HCT116 (cell line): ENCODE data around the gene CCDC185. TPM values are rescaled to one million over a fixed set of nuclear protein-coding genes. Genes with fewer than 3 reads are reported as not detected.

ENCODE experiments used
- ATAC-seq: fragments of 200-7000 bp; cut with Tn5 transposase; 2 replicates; pipeline ENCODE4 v1.9.1; 2020; ENCODE audit warnings: mild to moderate bottlenecking, moderate library complexity
- BruUV-seq: library from RNA; stranded (reverse); fragments of 400-500 nt; replicated peaks from 2 replicates; lab custom pipeline; 2021; lab: Mats Ljungman, UMichigan
- CTCF ChIA-PET: fragments of 300-600 bp; sonication (Branson Sonifier 250); formaldehyde crosslinking; loops from one replicate; lab custom pipeline; 2021; ENCODE audit warnings: antibody characterized with exemption; lab: Charles Lee
- POLR2A ChIA-PET: fragments of 300-600, 350-600 bp; sonication (Branson Sonifier 250); formaldehyde crosslinking; loops from one replicate; lab custom pipeline; 2021; ENCODE audit warnings: antibody characterized with exemption; lab: Charles Lee
- RAD21 ChIA-PET, 2 experiments: fragments of 300-600 bp; sonication (Branson Sonifier 250); formaldehyde crosslinking; loops; one replicate each; lab custom pipeline; 2023; ENCODE audit warnings: low total read pairs in 2 of 2; ENCODE audit not compliant: uncharacterized antibody in 2 of 2, unreplicated experiment in 2 of 2, low non-redundant PET in 1 of 2; lab: Charles Lee
- DNase-seq: peaks from one replicate; pipeline ENCODE4 v3.0.0-alpha.2; 2010; ENCODE audit warnings: low read depth, low spot score
- H2AFZ ChIP-seq: fragments of 200-600 bp; shearing (Covaris generic), sonication (generic); 2 replicates; pipeline ENCODE4 v1.6.1; 2017; ENCODE audit warnings: low read depth, mixed run types, mixed read lengths, antibody characterized with exemption, low read length; ENCODE audit not compliant: poor library complexity, severe bottlenecking
- H3K27ac ChIP-seq: 2 replicates; pipeline ENCODE4 v1.5.1; 2012; ENCODE audit warnings: low read depth, low read length
- H3K27me3 ChIP-seq: fragments of 200-600 bp; sonication (generic); 2 replicates; pipeline ENCODE4 v1.6.1; 2016; ENCODE audit warnings: mixed run types, low read length, mixed read lengths; ENCODE audit not compliant: insufficient read depth
- H3K36me3 ChIP-seq, 2 experiments: fragments of 200-500 bp in 1 of 2; fragments of 200-600 bp in 1 of 2; sonication (Bioruptor generic) in 1 of 2; sonication (generic) in 1 of 2; 2 replicates each; pipeline versions ENCODE4 v1.5.1 to v1.6.1; 2014 to 2016; ENCODE audit warnings: low read length in 2 of 2, inconsistent platforms in 1 of 2, mixed read lengths in 1 of 2, mixed run types in 1 of 2; ENCODE audit not compliant: insufficient read depth in 2 of 2, control insufficient read depth in 1 of 2
- H3K4me1 ChIP-seq, 2 experiments: fragments of 200-600 bp in 1 of 2; sonication (generic) in 1 of 2; 2 replicates each; pipeline versions ENCODE4 v1.5.1 to v1.6.1; 2012 to 2017; ENCODE audit warnings: low read length in 2 of 2, inconsistent platforms in 1 of 2, mild to moderate bottlenecking in 1 of 2, mixed read lengths in 1 of 2, mixed run types in 1 of 2, moderate library complexity in 1 of 2; ENCODE audit not compliant: insufficient read depth in 2 of 2, control insufficient read depth in 1 of 2
- H3K4me2 ChIP-seq: fragments of 200-600 bp; sonication (generic); 2 replicates; pipeline ENCODE4 v1.6.1; 2017; ENCODE audit warnings: mixed run types, low read length, mixed read lengths
- H3K4me3 ChIP-seq, 2 experiments: fragments of 200-600 bp in 1 of 2; sonication (generic) in 1 of 2; replicated peaks in 1 of 2; 2 replicates each; pipeline ENCODE4 v1.5.1; 2011 to 2016; ENCODE audit warnings: low read length in 2 of 2, control low read depth in 1 of 2, low read depth in 1 of 2, mild to moderate bottlenecking in 1 of 2, mixed read lengths in 1 of 2, mixed run types in 1 of 2
- H3K79me2 ChIP-seq: fragments of 200-600 bp; sonication (generic); 2 replicates; pipeline ENCODE4 v1.6.1; 2017; ENCODE audit warnings: mild to moderate bottlenecking, mixed run types, low read length, moderate library complexity, mixed read lengths; ENCODE audit not compliant: insufficient read depth
- H3K9ac ChIP-seq: fragments of 200-600 bp; sonication (generic); 2 replicates; pipeline ENCODE4 v1.6.1; 2016; ENCODE audit warnings: low read length, mixed read lengths
- H3K9me2 ChIP-seq: fragments of 200-600 bp; sonication (generic), shearing (Covaris generic); 2 replicates; pipeline ENCODE4 v1.6.1; 2017; ENCODE audit warnings: mixed run types, mild to moderate bottlenecking, moderate library complexity; ENCODE audit not compliant: insufficient read depth
- H3K9me3 ChIP-seq, 2 experiments: fragments of 200-500 bp in 1 of 2; fragments of 200-600 bp in 1 of 2; sonication (Bioruptor generic) in 1 of 2; sonication (generic) in 1 of 2; 2 replicates each; pipeline ENCODE4 v1.6.1; 2014 to 2017; ENCODE audit warnings: low read length in 2 of 2, mixed read lengths in 2 of 2, inconsistent platforms in 1 of 2, low read depth in 1 of 2, mild to moderate bottlenecking in 1 of 2, mixed run types in 1 of 2, moderate library complexity in 1 of 2; ENCODE audit not compliant: control insufficient read depth in 1 of 2, insufficient read depth in 1 of 2
- H4K20me1 ChIP-seq: fragments of 200-600 bp; sonication (generic), shearing (Covaris generic); 2 replicates; pipeline ENCODE4 v1.6.1; 2017; ENCODE audit warnings: mixed run types, mild to moderate bottlenecking, moderate library complexity; ENCODE audit not compliant: insufficient read depth
- ATF3 ChIP-seq: IDR thresholded peaks from 2 replicates; pipeline ENCODE4 v1.6.1; 2012
- CBX3 ChIP-seq: IDR thresholded peaks from 2 replicates; pipeline ENCODE4 v1.6.1; 2012; ENCODE audit warnings: low read depth
- CEBPB ChIP-seq: IDR thresholded peaks from 2 replicates; pipeline ENCODE4 v1.6.1; 2012; ENCODE audit warnings: low read depth
- CTCF ChIP-seq, 3 experiments: fragments of 200-600 bp in 1 of 3; sonication (generic) in 1 of 3; IDR thresholded peaks in 2 of 3; conservative IDR thresholded peaks in 1 of 3; 2 replicates each; pipeline ENCODE4 v1.5.1; 2012 to 2017; ENCODE audit warnings: low read depth in 2 of 3, low read length in 2 of 3, antibody characterized with exemption in 1 of 3, borderline replicate concordance in 1 of 3, control low read depth in 1 of 3, mild to moderate bottlenecking in 1 of 3, mixed read lengths in 1 of 3, mixed run types in 1 of 3, moderate library complexity in 1 of 3; ENCODE audit not compliant: insufficient read depth in 1 of 3
- EGR1 ChIP-seq: IDR thresholded peaks from 2 replicates; pipeline ENCODE4 v1.6.1; 2012; ENCODE audit warnings: low read depth
- EZH2phosphoT487 ChIP-seq: fragments of 200-600 bp; IDR thresholded peaks from 2 replicates; pipeline ENCODE4 v1.6.1; 2018; ENCODE audit warnings: antibody characterized with exemption, borderline replicate concordance
- FOSL1 ChIP-seq: IDR thresholded peaks from 2 replicates; pipeline ENCODE4 v1.6.1; 2012; ENCODE audit warnings: low read depth
- MAX ChIP-seq: IDR thresholded peaks from 2 replicates; pipeline ENCODE4 v1.6.1; 2012
- POLR2AphosphoS5 ChIP-seq: IDR thresholded peaks from 2 replicates; pipeline ENCODE4 v1.6.1; 2011; ENCODE audit warnings: mild to moderate bottlenecking, low read depth, low read length, moderate library complexity
- TCF7L2 ChIP-seq: IDR thresholded peaks from 2 replicates; pipeline ENCODE4 v1.7.0; 2011; ENCODE audit warnings: borderline replicate concordance, inconsistent platforms; ENCODE audit not compliant: insufficient read depth, insufficient read length; ENCODE audit errors: extremely low read depth
- ZFX ChIP-seq: fragments of 450-650 bp; IDR thresholded peaks from 2 replicates; pipeline ENCODE4 v1.6.1; 2017
- ZNF274 ChIP-seq: fragments of 200-500 bp; sonication (Bioruptor generic); IDR thresholded peaks from 2 replicates; pipeline ENCODE4 v1.6.1; 2014; ENCODE audit warnings: mild to moderate bottlenecking, low read depth, low read length, inconsistent platforms
- intact Hi-C: fragments of 100-400 bp; cut with micrococcal nuclease; formaldehyde crosslinking; loops from 2 replicates; pipeline ENCODE4 v1.10.0; 2022
- total RNA-seq: library from RNA; stranded (reverse); gene quantifications from one replicate; pipeline ENCODE4 v1.2.1, GENCODE V29; 2021; ENCODE audit not compliant: unreplicated experiment

The CCDC185 gene
- total RNA-seq, 1 experiment from 2014 or later, result not detected

- no TSS peak for BruUV-seq
- no peaks in the 10 kb centered on the region for H3K27me3 ChIP-seq
- RAD21 ChIA-PET, result no interaction called here
- POLR2A ChIA-PET, result no interaction called here
- ATAC-seq (no peak), DNase-seq (no peak)
- H3K79me2 ChIP-seq, result no peaks in the 10 kb centered on the region
- no peaks in the 10 kb centered on the region for H3K4me1 ChIP-seq
- no peak overlapping the region for H3K9ac ChIP-seq
- H3K9me3 ChIP-seq, result no peaks in the 10 kb centered on the region
- no peak overlapping the region for H3K27ac ChIP-seq
- no peak overlapping the region for H3K4me2 ChIP-seq
- CTCF ChIA-PET, result no interaction called here
- no peaks in the 10 kb centered on the region for H4K20me1 ChIP-seq
- no peak overlapping the region for H3K4me3 ChIP-seq
- TF ChIP-seq ZFX (no peak), EGR1 (no peak), CEBPB (no peak), CTCF (IDR thresholded peaks at IDR 0.05 in 2 of 3, conservative IDR thresholded peaks at IDR 0.05 in 1 of 3; ENCODE audit: borderline replicate concordance in 1 of 3, insufficient read depth in 1 of 3, low read depth in 2 of 3, low read length in 2 of 3) (no peak), CBX3 (no peak), EZH2phosphoT487 (no peak), FOSL1 (no peak), ATF3 (no peak), ZNF274 (no peak), POLR2AphosphoS5 (no peak), TCF7L2 (no peak), MAX (no peak)
- no peak overlapping the region for H2AFZ ChIP-seq
- no peaks in the 10 kb centered on the region for H3K9me2 ChIP-seq
- no peaks in the 10 kb centered on the region for H3K36me3 ChIP-seq
- intact Hi-C loops, result no loop called here
These were observed 18.5 kb downstream of the CCDC185 start for GRCh38 chr1:223411710-223412109.
